Fibroblast of mammary gland (primary cell): Measurements from ENCODE around the gene FAM131C.

ENCODE experiments used
- DNase-seq: peaks from one replicate; pipeline ENCODE4 v3.0.0-alpha.2; 2010; ENCODE audit warnings: low read depth
- H3K4me3 ChIP-seq: 2 replicates; pipeline ENCODE4 v1.5.1; 2011; ENCODE audit warnings: low read depth, mild to moderate bottlenecking, low read length, moderate library complexity; ENCODE audit not compliant: control insufficient read depth
- CTCF ChIP-seq: conservative IDR thresholded peaks from 2 replicates; pipeline ENCODE4 v1.5.1; 2011; ENCODE audit warnings: low read depth, low read length, inconsistent platforms; ENCODE audit not compliant: control insufficient read depth, insufficient read depth

The FAM131C gene

GRCh38 chr1:16072095-16072494, 1.4 kb downstream of the FAM131C start:
- no peak for TF ChIP-seq CTCF
- no peak for DNase-seq
- H3K4me3 ChIP-seq, result no peak overlapping the region

- DNase-seq, result no peak
- TF ChIP-seq CTCF, result no peak
- H3K4me3 ChIP-seq, result no peak overlapping the region
These were observed 1.8 kb downstream of the FAM131C start for GRCh38 chr1:16071614-16072013.

GRCh38 chr1:16070640-16071355, 2.7 kb downstream of the FAM131C start:
- no peak for DNase-seq
- TF ChIP-seq CTCF, result no peak
- no peak overlapping the region for H3K4me3 ChIP-seq

GRCh38 chr1:16068356-16069270, 4.8 kb downstream of the FAM131C start:
- peak; percentile 13 for DNase-seq
- no peak for TF ChIP-seq CTCF

GRCh38 chr1:16067933-16068332, 5.5 kb downstream of the FAM131C start:
- TF ChIP-seq CTCF, result no peak
- no peak for DNase-seq
- no peak overlapping the region for H3K4me3 ChIP-seq

More at GRCh38 chr1:16068356-16069270, 4.8 kb downstream of the FAM131C start:
- H3K4me3 ChIP-seq, result no peak overlapping the region

- DNase-seq, result no peak
- TF ChIP-seq CTCF, result no peak
- H3K4me3 ChIP-seq, result no peak overlapping the region
These were observed 6.2 kb downstream of the FAM131C start for GRCh38 chr1:16067127-16067768.
